ENCODE measurements around the gene C19orf47.

C19orf47 gene

DNA sequence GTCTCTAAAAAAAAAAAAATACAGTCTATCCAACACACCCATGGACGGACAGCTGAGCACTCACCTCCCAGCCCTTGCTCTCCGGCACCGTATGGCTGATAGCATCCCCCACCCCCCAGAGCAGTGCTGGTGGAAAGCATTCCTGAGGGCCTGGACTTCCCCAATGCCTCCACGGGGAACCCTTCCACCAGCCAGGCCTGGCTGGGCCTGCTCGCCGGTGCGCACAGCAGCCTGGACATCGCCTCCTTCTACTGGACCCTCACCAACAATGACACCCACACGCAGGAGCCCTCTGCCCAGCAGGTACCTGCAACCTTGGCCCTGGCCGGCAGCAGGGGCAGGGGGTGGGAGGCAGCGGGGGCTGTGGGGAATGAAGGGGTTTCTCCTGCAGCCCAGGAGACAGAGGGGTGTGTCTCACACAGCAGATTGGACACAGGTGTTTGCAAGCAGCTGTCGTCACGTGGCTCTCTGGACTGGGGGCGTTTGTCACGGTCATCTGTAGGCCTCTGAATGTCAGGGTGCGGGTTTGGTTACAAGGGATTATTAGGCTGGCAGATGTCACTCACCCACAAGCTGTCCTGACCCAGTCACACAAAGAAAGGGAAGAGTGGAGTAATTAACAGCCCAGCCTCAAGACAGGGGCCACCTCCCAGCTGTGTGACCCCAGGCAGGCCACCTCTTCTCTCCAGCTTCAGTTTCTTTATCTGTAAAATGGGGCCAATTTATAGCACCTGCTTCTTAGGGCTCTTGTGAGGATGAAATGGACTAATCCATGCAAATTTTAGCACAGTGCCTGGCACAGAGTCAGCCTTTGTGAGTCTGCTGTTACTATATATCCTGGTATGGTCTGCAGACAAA lies 19.6 kb upstream of the C19orf47 start:
- H3K36me3 Mint-ChIP-seq (ENCODE audit: low read depth) = peaks cover 68% of the 10 kb centered on the region
- no peaks in the 10 kb centered on the region for H3K9me3 Mint-ChIP-seq
- H3K4me3 Mint-ChIP-seq = peak overlapping the region; percentile 17
- peaks cover 73% of the 10 kb centered on the region for H3K4me1 Mint-ChIP-seq (ENCODE audit: low read depth)
- intact Hi-C loops (cut with micrococcal nuclease) = loop anchor here (5.0 to 10.0 kb wide), 2 partner anchors 61 to 77 kb away; partner anchors contain the start of gene SERTAD3
- no peak overlapping the region for H3K27ac Mint-ChIP-seq
- no peaks in the 10 kb centered on the region for H3K27me3 Mint-ChIP-seq

DNA sequence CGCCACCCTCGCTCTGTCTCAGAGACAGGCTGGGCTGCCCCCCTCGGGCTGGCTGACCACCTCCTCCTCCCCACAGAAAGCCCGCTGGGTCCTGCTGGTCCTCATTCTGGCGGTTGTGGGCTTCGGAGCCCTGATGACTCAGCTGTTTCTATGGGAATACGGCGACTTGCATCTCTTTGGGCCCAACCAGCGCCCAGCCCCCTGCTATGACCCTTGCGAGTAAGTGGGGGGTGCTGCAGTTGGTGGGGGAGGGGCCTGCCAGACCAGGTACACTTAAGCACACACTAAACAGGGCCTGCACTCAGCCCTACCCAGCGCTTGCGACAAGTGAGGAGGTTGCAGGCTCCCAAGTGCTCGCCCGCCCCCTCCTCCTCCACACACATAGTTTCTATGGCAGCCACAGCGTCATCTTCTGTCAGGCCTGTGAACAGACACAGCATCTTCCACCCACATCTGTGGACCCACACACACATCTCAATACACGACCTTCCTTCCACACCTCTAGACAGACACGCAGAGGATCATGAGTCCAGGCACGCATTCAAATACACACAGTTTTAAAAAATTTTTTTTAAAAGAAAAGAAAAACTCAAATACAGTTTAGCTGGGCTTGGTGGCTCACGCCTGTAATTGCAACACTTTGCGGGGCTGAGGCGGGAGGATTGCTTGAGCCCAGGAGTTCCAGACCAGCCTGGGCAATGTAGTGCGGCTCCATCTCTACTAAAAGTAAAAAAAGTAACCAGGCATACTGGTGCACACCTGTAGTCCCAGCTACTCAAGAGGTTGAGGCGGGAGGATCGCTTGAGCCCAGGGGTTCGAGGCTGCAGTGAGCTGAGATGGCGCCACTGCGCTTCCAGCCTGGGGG lies 18.7 kb upstream of the C19orf47 start:
- Mint-ChIP-seq H3K4me1 (ENCODE audit: low read depth) (peaks cover 77% of the 10 kb centered on the region), H3K36me3 (ENCODE audit: low read depth) (peaks cover 65% of the 10 kb centered on the region), H3K4me3 (peak overlapping the region; percentile 73), H3K27me3 (no peaks in the 10 kb centered on the region), H3K9me3 (no peaks in the 10 kb centered on the region), H3K27ac (peak overlapping the region; percentile 81)
- intact Hi-C loops (cut with micrococcal nuclease) = loop anchor here (5.0 to 10.0 kb wide), 2 partner anchors 60 to 78 kb away; partner anchors contain the start of gene SERTAD3

DNA sequence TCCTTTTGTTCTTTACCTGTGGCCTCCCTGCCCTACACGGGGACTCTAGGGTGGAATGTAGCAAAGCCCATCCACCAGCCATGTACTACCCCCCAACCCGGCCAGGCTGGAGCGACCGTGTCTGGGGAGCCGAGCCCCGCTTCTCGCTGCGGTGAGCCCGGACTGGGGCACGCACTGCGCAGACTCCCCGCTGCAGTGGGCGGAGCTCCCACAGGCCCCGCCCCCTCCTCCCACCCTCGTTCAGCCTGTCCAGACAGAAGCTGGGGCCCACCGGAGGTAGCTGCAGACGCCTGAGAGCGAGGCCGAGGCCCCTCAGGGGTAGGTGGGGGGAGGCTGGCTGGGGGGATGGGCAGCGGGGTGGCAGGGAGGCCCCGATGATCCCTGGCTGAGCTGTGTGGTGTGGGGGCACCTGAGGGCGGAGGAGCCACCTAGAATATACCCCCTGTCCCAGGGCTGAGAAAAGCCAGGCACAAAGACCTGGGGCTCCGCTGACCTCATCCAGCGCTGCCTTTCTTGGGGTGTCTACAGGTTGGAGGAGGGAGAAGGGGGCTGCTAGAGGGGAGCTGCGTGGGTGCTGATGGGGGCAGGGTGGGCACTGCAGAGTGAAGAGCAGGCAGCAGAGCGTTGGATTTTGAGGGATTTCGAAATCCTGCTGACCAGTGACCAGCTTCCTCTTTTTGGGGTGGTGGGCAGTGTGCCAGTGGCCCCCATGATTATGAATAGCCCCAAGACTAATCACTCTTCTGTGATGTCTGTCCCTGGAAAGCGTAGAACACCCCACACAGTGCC lies 17.6 kb upstream of the C19orf47 start:
- intact Hi-C loops (cut with micrococcal nuclease) = loop anchor here (2.0 to 10.0 kb wide), 3 partner anchors 37 to 79 kb away; partner anchors contain the start of gene SERTAD3
- Mint-ChIP-seq H3K9me3 (no peaks in the 10 kb centered on the region), H3K4me3 (peak overlapping the region; percentile 73), H3K4me1 (ENCODE audit: low read depth) (peaks cover 77% of the 10 kb centered on the region), H3K27me3 (no peaks in the 10 kb centered on the region), H3K27ac (peak overlapping the region; percentile 81), H3K36me3 (ENCODE audit: low read depth) (peaks cover 55% of the 10 kb centered on the region)

DNA sequence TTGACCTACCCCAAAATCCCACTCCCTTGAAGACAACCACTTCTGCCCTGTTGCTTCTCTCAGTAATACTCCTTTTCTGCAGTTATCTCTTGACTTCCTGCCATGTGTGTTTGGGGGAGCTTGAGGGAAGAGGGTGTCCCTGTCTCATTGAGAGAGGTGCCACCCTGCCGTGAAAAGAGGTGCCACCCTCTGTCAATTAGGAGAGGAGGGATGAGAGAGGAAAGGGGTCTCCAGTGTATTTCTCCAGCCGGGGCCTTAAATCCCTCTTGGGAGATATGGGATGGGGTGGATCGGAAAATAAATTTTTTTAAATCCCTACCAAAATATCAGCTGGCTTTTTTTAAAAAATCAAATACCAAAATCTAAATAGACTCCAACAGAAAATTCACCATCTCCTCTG lies 16.8 kb upstream of the C19orf47 start:
- Mint-ChIP-seq H3K9me3 (no peaks in the 10 kb centered on the region), H3K4me3 (peak overlapping the region; percentile 73), H3K27me3 (no peaks in the 10 kb centered on the region), H3K4me1 (ENCODE audit: low read depth) (peaks cover 77% of the 10 kb centered on the region), H3K36me3 (ENCODE audit: low read depth) (peaks cover 52% of the 10 kb centered on the region), H3K27ac (peak overlapping the region; percentile 81)
- intact Hi-C loops (cut with micrococcal nuclease) = loop anchor here (2.0 to 10.0 kb wide), 3 partner anchors 38 to 80 kb away; partner anchors contain the start of gene SERTAD3

DNA sequence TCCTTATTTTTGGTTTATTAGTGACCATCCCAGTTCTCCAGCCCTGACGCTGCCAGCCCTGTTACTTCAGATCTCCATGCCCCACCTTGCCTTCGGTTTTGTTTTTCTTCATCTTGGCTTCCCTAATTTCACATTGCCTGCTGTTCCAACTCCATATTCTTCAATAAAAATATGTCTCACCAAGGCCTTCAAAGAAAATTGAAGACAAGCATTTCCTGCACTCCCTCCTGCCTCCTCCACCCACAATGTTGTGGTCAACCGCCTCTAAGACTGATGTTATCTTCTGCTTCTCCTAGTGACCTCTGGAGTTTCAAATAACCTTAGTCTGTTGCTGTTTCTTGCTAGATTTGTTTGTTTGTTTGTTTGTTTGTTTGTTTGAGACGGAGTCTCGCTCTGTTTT lies 14.9 kb upstream of the C19orf47 start:
- Mint-ChIP-seq H3K36me3 (ENCODE audit: low read depth) (peaks cover 38% of the 10 kb centered on the region), H3K27me3 (no peaks in the 10 kb centered on the region), H3K4me3 (peak overlapping the region; percentile 31), H3K4me1 (ENCODE audit: low read depth) (peaks cover 90% of the 10 kb centered on the region), H3K9me3 (no peaks in the 10 kb centered on the region), H3K27ac (peak overlapping the region; percentile 93)
- intact Hi-C loops (cut with micrococcal nuclease) = loop anchor here (1.0 to 10.0 kb wide), 2 partner anchors 16 to 82 kb away; partner anchors contain the start of gene SERTAD3

DNA sequence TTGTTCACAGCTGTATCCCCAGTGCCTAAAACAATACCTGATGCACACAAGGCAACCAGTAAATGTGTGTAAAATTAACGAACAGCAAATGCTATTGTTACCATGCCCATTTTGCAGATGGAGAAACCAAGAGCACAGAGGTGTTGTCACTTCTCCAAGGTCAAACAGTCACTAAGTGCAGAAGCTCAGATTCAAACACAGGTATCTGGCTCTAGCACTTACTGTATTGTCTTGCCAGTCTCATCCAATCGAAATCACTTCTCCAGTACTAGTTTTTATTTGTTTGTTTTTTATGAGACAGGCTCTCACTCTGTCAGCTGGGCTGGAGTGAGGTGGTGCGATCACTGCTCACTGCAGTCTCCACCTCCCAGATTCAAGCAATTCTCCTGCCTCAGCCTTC lies 14.0 kb upstream of the C19orf47 start:
- intact Hi-C loops (cut with micrococcal nuclease) = loop anchor here (10.0 kb wide), 1 partner anchor 83 kb away; the partner anchor contains the start of gene SERTAD3
- H3K4me3 Mint-ChIP-seq = no peak overlapping the region
- no peaks in the 10 kb centered on the region for H3K27me3 Mint-ChIP-seq
- peaks cover 91% of the 10 kb centered on the region for H3K4me1 Mint-ChIP-seq (ENCODE audit: low read depth)
- no peaks in the 10 kb centered on the region for H3K9me3 Mint-ChIP-seq
- peak overlapping the region; percentile 93 for H3K27ac Mint-ChIP-seq
- peaks cover 29% of the 10 kb centered on the region for H3K36me3 Mint-ChIP-seq (ENCODE audit: low read depth)

DNA sequence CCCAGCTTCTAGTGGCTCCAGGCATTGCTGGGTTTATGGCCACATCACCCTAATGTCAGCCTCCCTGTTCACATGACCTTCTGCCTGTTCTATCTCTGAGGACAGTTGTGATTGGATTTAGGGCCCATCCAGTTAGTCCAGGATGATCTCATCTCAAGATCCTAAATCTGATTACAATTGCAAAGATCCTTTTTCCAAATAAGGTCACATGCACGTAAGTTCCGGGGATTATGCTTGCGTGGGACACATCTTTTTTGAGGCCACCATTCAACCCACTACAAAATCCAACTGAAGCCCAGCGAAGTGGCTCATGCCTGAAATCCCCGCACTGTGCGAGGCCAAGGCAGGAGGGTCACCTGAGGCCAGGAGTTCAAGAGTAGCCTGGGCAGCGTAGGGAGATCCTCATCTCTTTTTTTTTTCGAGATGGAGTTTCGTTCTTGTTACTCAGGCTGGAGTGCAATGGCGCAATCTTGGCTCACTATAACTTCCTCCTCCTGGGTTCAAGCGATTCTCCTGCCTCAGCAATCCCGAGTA lies 12.6 kb upstream of the C19orf47 start:
- Mint-ChIP-seq H3K27ac (peak overlapping the region; percentile 93), H3K9me3 (no peaks in the 10 kb centered on the region), H3K27me3 (no peaks in the 10 kb centered on the region), H3K4me1 (ENCODE audit: low read depth) (peaks cover 90% of the 10 kb centered on the region), H3K36me3 (ENCODE audit: low read depth) (peaks cover 25% of the 10 kb centered on the region), H3K4me3 (peak overlapping the region; percentile 68)
- intact Hi-C loops (cut with micrococcal nuclease) = loop anchor here (10.0 kb wide), 1 partner anchor 84 kb away; the partner anchor contains the start of gene SERTAD3

DNA sequence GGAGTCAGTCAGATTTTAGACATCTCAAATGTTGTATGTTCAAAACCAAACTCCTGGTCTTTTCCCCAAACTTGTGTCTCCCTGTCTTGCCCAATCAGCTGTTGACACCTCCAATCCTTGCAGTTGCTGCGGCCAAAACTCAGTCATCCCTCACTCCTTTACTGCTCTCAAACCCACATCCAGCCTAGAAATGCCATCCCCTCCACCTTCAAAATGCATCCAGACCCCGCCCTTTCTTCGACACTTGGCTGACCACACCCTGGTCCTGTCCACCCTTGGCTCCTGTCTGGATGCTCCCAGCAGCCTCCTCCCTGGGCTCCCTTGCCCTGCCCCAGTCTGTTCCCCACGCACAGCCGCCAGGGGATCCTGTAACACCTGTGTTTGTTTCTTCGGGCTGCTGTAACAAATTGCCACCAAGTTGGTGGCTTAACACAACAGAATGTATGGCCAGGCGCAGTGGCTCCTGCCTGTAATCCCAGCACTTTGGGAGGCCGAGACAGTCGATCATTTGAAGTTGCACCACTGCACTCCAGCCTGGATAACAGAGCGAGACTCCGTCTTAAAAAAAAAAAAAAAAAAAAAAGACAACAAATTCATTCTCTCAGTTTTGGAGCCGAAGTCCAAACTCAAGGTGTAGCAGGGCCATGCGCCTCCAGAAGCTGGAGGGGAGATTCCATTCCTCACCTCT lies 12.0 kb upstream of the C19orf47 start:
- Mint-ChIP-seq H3K9me3 (no peaks in the 10 kb centered on the region), H3K4me1 (ENCODE audit: low read depth) (peaks cover 86% of the 10 kb centered on the region), H3K36me3 (ENCODE audit: low read depth) (peaks cover 28% of the 10 kb centered on the region), H3K27me3 (no peaks in the 10 kb centered on the region), H3K27ac (peak overlapping the region; percentile 93), H3K4me3 (peak overlapping the region; percentile 68)
- intact Hi-C loops (cut with micrococcal nuclease) = loop anchor here (10.0 kb wide), 1 partner anchor 85 kb away; the partner anchor contains the start of gene SERTAD3

DNA sequence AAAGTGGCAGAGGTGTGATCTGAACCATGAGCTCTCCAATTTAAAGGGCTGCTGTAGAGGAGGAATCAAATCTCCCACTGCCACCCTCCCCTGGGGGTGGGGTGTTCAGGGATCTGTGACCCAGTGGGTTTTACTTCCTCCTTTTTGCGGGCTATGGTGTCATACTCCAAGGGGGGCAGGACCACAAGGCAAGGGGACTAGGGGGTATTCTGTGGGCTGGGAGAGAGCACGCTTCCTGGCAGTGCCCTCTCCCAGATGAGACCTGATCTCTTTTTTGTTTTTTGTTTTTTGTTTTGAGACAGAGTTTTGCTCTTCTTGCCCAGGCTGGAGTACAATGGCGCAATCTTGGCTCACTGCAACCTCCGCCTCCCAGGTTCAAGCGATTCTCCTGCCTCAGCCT lies 10.6 kb upstream of the C19orf47 start:
- Mint-ChIP-seq H3K4me1 (ENCODE audit: low read depth) (peaks cover 79% of the 10 kb centered on the region), H3K27me3 (no peaks in the 10 kb centered on the region), H3K27ac (peak overlapping the region; percentile 93), H3K4me3 (peak overlapping the region; percentile 41), H3K9me3 (no peaks in the 10 kb centered on the region), H3K36me3 (ENCODE audit: low read depth) (peaks cover 40% of the 10 kb centered on the region)
- intact Hi-C loops (cut with micrococcal nuclease) = no loop called here

DNA sequence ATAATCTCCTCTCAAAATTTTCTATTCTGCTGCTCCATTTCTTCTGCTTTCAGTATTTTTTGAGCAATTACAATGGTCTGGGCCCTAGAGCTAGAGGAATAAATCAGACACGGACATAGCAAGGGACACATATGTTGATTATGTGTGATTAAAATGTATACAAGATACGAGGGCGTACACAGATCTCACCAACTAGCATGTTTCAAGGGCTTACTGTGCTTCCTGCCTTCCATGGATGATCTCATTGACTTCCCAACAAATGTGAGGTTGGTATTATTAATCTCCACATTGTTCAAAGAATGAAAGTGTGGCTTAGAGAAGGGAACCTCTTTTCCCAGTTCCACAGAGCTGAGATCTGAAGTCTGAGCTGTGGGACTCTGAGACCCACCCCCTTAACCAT lies 9.4 kb upstream of the C19orf47 start:
- intact Hi-C loops (cut with micrococcal nuclease) = no loop called here
- peak overlapping the region; percentile 93 for H3K27ac Mint-ChIP-seq

DNA sequence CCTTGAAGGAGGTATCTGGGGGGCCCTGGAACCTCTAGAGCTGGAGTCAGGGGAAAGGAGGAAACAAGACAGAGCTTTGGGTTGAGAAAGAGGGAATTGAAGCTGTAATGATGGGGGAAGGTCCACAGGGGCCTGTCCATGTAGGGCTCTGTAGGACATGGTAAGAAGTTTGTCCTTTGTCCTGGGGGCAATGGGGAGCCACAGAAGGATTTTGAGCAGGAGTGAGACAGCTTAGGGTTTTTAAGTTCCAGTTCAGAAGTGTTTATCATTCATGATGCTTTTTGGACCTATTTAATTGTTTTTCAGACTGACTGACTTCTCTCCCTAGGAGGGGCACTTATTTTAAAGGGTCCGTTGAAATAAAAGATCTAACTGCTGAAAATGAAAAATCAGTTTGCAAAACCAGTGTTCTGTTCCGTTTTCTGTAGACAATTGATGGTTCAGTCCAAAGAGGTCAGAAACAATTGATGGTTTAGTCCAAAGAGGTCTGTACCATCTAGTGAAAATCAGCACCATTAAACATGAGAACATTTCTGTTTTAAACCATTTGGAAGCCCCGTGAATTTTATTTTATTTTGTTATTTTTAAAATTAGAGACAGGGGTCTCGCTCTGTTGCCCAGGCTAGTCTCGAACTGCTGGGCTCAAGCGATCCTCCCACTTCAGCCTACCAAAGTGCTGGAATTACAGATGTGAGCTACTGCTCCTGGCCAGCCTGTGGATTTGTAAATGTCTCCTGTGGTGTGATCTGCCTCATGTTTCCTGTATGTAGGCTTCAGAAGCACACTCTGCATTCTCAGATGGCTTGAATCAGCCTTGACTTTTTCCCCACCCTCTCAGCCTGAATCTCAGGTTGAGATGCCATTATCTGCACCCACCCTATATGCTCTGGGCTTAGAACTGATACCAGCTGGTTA lies 8.7 kb upstream of the C19orf47 start:
- H3K36me3 Mint-ChIP-seq (ENCODE audit: low read depth) = peaks cover 42% of the 10 kb centered on the region
- intact Hi-C loops (cut with micrococcal nuclease) = no loop called here
- peak overlapping the region; percentile 51 for H3K27ac Mint-ChIP-seq
- H3K4me1 Mint-ChIP-seq (ENCODE audit: low read depth) = peaks cover 61% of the 10 kb centered on the region
- H3K4me3 Mint-ChIP-seq = no peak overlapping the region
- H3K27me3 Mint-ChIP-seq = no peaks in the 10 kb centered on the region
- H3K9me3 Mint-ChIP-seq = no peaks in the 10 kb centered on the region

More for the DNA sequence above, 9.4 kb upstream of the C19orf47 start:
- peaks cover 49% of the 10 kb centered on the region for H3K36me3 Mint-ChIP-seq (ENCODE audit: low read depth)
- H3K27me3 Mint-ChIP-seq = no peaks in the 10 kb centered on the region
- peaks cover 68% of the 10 kb centered on the region for H3K4me1 Mint-ChIP-seq (ENCODE audit: low read depth)
- no peaks in the 10 kb centered on the region for H3K9me3 Mint-ChIP-seq
- H3K4me3 Mint-ChIP-seq = no peak overlapping the region

Measured in dendritic cell treated with granulocyte-macrophage colony-stimulating factor and Interleukin-4, amounts not matched to agents 40 ng/mL and 50 ng/mL, for 4 days (primary cell).